KBM-7 (cell line): ENCODE data around the gene PRDM5.

Experiments used
- DNase-seq: peaks from one replicate; pipeline ENCODE4 v3.0.0-alpha.2; 2015
- in situ Hi-C: fragments of 300-500 bp; cut with MboI; formaldehyde crosslinking; loops from 2 replicates; pipeline ENCODE4 v1.14.3; 2020; ENCODE audit warnings: low sequenced_read_pairs, low pct_unique_long_range_greater_than_20kb, mixed read lengths

The PRDM5 gene

GRCh38 chr4:120918092-120918491, 4.4 kb downstream of the PRDM5 start:
- DNase-seq, result no peak
- in situ Hi-C loops, result no loop called here

GRCh38 chr4:120916937-120917336, 5.6 kb downstream of the PRDM5 start:
- in situ Hi-C loops, result no loop called here
- DNase-seq, result no peak

GRCh38 chr4:120915336-120915735, 7.2 kb downstream of the PRDM5 start:
- in situ Hi-C loops, result no loop called here
- DNase-seq, result no peak

GRCh38 chr4:120903419-120903818, 19.1 kb downstream of the PRDM5 start:
- in situ Hi-C loops, result no loop called here
- DNase-seq, result no peak

GRCh38 chr4:120902925-120903324, 19.6 kb downstream of the PRDM5 start:
- in situ Hi-C loops, result no loop called here
- no peak for DNase-seq

GRCh38 chr4:120901731-120902130, 20.8 kb downstream of the PRDM5 start:
- in situ Hi-C loops, result no loop called here
- DNase-seq, result no peak

GRCh38 chr4:120897981-120898719, 24.4 kb downstream of the PRDM5 start:
- in situ Hi-C loops, result no loop called here
- no peak for DNase-seq

- in situ Hi-C loops, result no loop called here
- no peak for DNase-seq
Measured at GRCh38 chr4:120895554-120895953, 27.0 kb downstream of the PRDM5 start.

- no peak for DNase-seq
Measured at GRCh38 chr4:120893314-120893713, 29.2 kb downstream of the PRDM5 start.

GRCh38 chr4:120886191-120886590, 36.3 kb downstream of the PRDM5 start:
- no peak for DNase-seq
- in situ Hi-C loops, result no loop called here

More at GRCh38 chr4:120893314-120893713, 29.2 kb downstream of the PRDM5 start:
- in situ Hi-C loops, result no loop called here

- in situ Hi-C loops, result no loop called here
- no peak for DNase-seq
Measured at GRCh38 chr4:120881846-120882245, 40.7 kb downstream of the PRDM5 start.

- in situ Hi-C loops, result no loop called here
Measured at GRCh38 chr4:120881351-120881750, 41.2 kb downstream of the PRDM5 start.

GRCh38 chr4:120877021-120877420, 45.5 kb downstream of the PRDM5 start:
- in situ Hi-C loops, result no loop called here
- no peak for DNase-seq

More at GRCh38 chr4:120881351-120881750, 41.2 kb downstream of the PRDM5 start:
- no peak for DNase-seq

- in situ Hi-C loops, result no loop called here
- no peak for DNase-seq
Measured at GRCh38 chr4:120874792-120875774, 47.4 kb downstream of the PRDM5 start.

- in situ Hi-C loops, result no loop called here
Measured at GRCh38 chr4:120873554-120873953, 49.0 kb downstream of the PRDM5 start.

GRCh38 chr4:120871173-120871572, 51.4 kb downstream of the PRDM5 start:
- in situ Hi-C loops, result no loop called here

More at GRCh38 chr4:120873554-120873953, 49.0 kb downstream of the PRDM5 start:
- no peak for DNase-seq

GRCh38 chr4:120870279-120870673, 52.2 kb downstream of the PRDM5 start:
- no peak for DNase-seq
- in situ Hi-C loops, result no loop called here

More at GRCh38 chr4:120871173-120871572, 51.4 kb downstream of the PRDM5 start:
- DNase-seq, result no peak

- in situ Hi-C loops, result no loop called here
- no peak for DNase-seq
Measured at GRCh38 chr4:120869613-120870278, 52.8 kb downstream of the PRDM5 start.

- in situ Hi-C loops, result no loop called here
- DNase-seq, result no peak
Measured at GRCh38 chr4:120867506-120867905, 55.0 kb downstream of the PRDM5 start.
